Osteoblast (primary cell): Measurements from ENCODE around the gene NAA35. TPM values are rescaled to one million over a fixed set of nuclear protein-coding genes. Genes with fewer than 3 reads are reported as not detected.

Source experiments
- DNase-seq: peaks from one replicate; pipeline ENCODE4 v3.0.0; 2011; ENCODE audit warnings: low spot score, mixed read lengths; ENCODE audit not compliant: insufficient read length; ENCODE audit errors: missing footprints
- H2AFZ ChIP-seq: 2 replicates; pipeline ENCODE4 v1.6.0; 2011; ENCODE audit warnings: mild to moderate bottlenecking, low read length
- H3K27ac ChIP-seq: 2 replicates; pipeline ENCODE4 v1.5.1; 2011; ENCODE audit warnings: mild to moderate bottlenecking, low read depth, low read length, moderate library complexity
- H3K27me3 ChIP-seq: 2 replicates; pipeline ENCODE4 v1.6.0; 2012; ENCODE audit warnings: mild to moderate bottlenecking, control low read depth, inconsistent platforms, low read length, moderate library complexity; ENCODE audit not compliant: insufficient read depth
- H3K36me3 ChIP-seq: 2 replicates; pipeline ENCODE4 v1.5.1; 2011; ENCODE audit warnings: mild to moderate bottlenecking, low read length, control low read depth, moderate library complexity; ENCODE audit not compliant: insufficient read depth
- H3K4me1 ChIP-seq: 2 replicates; pipeline ENCODE4 v1.5.1; 2011; ENCODE audit warnings: mild to moderate bottlenecking, low read length, control low read depth, moderate library complexity; ENCODE audit not compliant: insufficient read depth
- H3K4me2 ChIP-seq: 2 replicates; pipeline ENCODE4 v1.6.0; 2011; ENCODE audit warnings: mild to moderate bottlenecking, low read length; ENCODE audit not compliant: insufficient read depth
- H3K4me3 ChIP-seq: fragments of 200-600 bp; sonication (generic); 3 replicates; pipeline ENCODE4 v1.5.1; 2012; ENCODE audit warnings: mild to moderate bottlenecking, low read length, inconsistent platforms; ENCODE audit not compliant: insufficient read depth
- H3K79me2 ChIP-seq: 2 replicates; pipeline ENCODE4 v1.6.0; 2012; ENCODE audit warnings: mild to moderate bottlenecking, low read length, control low read depth, inconsistent platforms; ENCODE audit not compliant: insufficient read depth
- H3K9me3 ChIP-seq: 2 replicates; pipeline ENCODE4 v1.5.1; 2011; ENCODE audit warnings: low read depth, low read length, control low read depth
- H4K20me1 ChIP-seq: 2 replicates; pipeline ENCODE4 v1.6.0; 2012; ENCODE audit warnings: mild to moderate bottlenecking, low read length, control low read depth; ENCODE audit not compliant: insufficient read depth
- total RNA-seq: library from RNA; depleted of rRNA; stranded (reverse); fragments of >200 nt; gene quantifications from 2 replicates; pipeline ENCODE4 v1.2.3, GENCODE V29; 2012
- TF ChIP-seq, protein P1 (sequence below): IDR thresholded peaks from 2 replicates; pipeline ENCODE4 v1.5.1; 2011; ENCODE audit warnings: mild to moderate bottlenecking, low read depth, low read length, moderate library complexity; ENCODE audit errors: extremely low read depth

Gene NAA35
- total RNA-seq, 1 donor: 23.5 TPM

DNA sequence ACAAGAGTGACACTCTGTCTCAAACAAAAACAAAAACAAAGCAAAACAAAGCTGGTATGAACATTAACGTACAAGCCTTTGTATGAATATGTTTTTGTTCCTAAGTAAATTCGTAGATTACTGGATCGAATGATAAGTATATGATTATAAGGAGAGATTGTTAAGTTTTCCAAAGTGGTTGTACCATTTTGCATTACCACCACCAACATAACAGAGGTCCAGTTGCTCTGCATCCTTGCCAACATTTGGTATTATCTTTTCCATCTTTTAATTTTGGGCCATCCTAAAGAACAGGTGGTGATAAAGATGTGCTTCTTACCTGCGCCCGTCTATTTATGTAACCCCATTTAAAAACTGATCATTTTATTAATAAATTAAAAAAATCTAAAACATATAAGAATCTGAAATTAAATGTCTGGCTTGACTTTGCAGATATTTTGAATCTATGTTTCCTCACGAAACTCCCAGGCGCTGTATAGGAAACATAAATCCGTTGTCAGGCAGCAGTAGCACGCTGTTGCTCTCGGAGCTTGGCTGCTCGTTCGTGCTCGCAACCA lies 593 bp upstream of the NAA35 start:
- Histone ChIP-seq H4K20me1 (no peaks in the 10 kb centered on the region), H3K4me1 (peaks cover 15% of the 10 kb centered on the region), H3K27me3 (no peaks in the 10 kb centered on the region), H2AFZ (peak overlapping the region; percentile 87), H3K79me2 (peaks cover 44% of the 10 kb centered on the region), H3K9me3 (no peaks in the 10 kb centered on the region), H3K36me3 (peaks cover 12% of the 10 kb centered on the region), H3K27ac (peak overlapping the region; percentile 68), H3K4me2 (peak overlapping the region; percentile 97), H3K4me3 (peak overlapping the region; percentile 94)
- TF ChIP-seq, protein P1, sequence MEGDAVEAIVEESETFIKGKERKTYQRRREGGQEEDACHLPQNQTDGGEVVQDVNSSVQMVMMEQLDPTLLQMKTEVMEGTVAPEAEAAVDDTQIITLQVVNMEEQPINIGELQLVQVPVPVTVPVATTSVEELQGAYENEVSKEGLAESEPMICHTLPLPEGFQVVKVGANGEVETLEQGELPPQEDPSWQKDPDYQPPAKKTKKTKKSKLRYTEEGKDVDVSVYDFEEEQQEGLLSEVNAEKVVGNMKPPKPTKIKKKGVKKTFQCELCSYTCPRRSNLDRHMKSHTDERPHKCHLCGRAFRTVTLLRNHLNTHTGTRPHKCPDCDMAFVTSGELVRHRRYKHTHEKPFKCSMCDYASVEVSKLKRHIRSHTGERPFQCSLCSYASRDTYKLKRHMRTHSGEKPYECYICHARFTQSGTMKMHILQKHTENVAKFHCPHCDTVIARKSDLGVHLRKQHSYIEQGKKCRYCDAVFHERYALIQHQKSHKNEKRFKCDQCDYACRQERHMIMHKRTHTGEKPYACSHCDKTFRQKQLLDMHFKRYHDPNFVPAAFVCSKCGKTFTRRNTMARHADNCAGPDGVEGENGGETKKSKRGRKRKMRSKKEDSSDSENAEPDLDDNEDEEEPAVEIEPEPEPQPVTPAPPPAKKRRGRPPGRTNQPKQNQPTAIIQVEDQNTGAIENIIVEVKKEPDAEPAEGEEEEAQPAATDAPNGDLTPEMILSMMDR: no peak
- peak; percentile 53 for DNase-seq

DNA sequence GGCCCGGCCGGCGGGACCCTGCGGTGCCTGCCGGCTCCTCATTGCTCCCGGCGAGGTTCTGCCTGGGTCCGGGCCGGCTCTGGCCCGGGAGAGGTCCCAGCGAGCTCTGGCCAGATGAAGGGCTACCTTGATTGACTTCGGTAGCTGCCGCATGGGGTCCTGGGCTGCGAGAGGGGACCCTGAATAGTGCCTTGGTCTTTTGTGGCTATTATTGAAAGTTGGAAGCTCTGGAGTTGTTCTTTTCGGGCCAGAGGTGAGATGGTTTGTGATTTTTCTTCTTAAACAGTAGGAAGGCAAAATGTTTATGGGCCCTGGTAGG lies 635 bp downstream of the NAA35 start:
- Histone ChIP-seq H2AFZ (peak overlapping the region; percentile 87), H3K27me3 (no peaks in the 10 kb centered on the region), H3K4me2 (peak overlapping the region; percentile 97), H3K4me3 (peak overlapping the region; percentile 94), H3K9me3 (no peaks in the 10 kb centered on the region), H3K36me3 (peaks cover 18% of the 10 kb centered on the region), H4K20me1 (no peaks in the 10 kb centered on the region), H3K27ac (peak overlapping the region; percentile 76), H3K4me1 (peaks cover 15% of the 10 kb centered on the region), H3K79me2 (peaks cover 54% of the 10 kb centered on the region)
- TF ChIP-seq, protein P1: no peak
- peak; percentile 55 for DNase-seq

DNA sequence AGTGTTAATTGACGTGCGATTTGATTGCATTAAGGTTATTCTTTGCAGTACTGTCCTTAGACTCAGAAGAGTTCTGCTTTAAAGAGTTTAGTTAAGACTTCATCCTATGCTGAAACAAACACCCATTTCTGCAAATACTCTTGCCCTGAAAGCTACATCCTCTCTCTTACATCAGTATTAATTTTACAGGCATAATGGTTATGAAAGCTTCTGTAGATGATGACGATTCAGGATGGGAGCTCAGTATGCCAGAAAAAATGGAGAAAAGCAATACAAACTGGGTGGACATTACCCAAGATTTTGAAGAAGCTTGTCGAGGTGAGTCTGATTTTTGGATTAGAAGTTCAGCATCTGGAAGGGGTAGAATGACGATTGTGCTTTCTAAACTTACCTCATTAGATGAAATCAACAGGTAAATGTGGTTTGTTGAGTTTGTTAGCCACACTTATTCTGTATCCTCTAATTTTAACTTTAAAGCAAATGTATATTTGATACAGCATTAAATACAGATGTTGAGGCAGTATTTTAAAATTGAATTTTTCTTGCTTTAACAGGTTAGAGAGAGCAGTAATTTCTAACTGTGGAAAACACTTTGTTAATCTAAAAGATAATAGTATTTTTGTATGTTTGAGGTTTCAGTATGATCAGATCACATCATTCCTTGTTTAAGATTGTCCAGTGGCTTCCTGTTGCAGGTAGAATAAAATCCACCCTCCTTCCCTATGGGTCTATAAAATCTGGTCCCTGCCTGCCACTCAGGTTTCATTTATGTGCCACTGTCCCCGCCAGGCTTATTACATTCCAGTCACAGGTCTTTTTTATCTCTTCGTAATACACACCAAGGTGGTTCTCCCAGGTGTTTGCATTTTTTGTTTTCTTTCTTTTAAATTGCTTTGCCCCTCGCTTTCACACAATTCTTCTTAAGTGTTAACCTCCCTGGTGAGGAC lies 1.3 kb downstream of the NAA35 start:
- peak overlapping the region; percentile 76 for H3K27ac ChIP-seq
- TF ChIP-seq, protein P1: no peak
- H3K4me3 ChIP-seq: peak overlapping the region; percentile 94

More for the DNA sequence above, 1.3 kb downstream of the NAA35 start:
- H3K9me3 ChIP-seq: no peaks in the 10 kb centered on the region
- DNase-seq: no peak
- H3K27me3 ChIP-seq: no peaks in the 10 kb centered on the region
- H3K4me1 ChIP-seq: peaks cover 15% of the 10 kb centered on the region
- peak overlapping the region; percentile 97 for H3K4me2 ChIP-seq
- H4K20me1 ChIP-seq: no peaks in the 10 kb centered on the region
- H2AFZ ChIP-seq: peak overlapping the region; percentile 87
- peaks cover 61% of the 10 kb centered on the region for H3K79me2 ChIP-seq
- peaks cover 22% of the 10 kb centered on the region for H3K36me3 ChIP-seq
